Suprapubic skin (tissue), 4 donors: ENCODE data around the gene WBP1L. TPM values are rescaled to one million over a fixed set of nuclear protein-coding genes. Genes with fewer than 3 reads are reported as not detected.

Source experiments
- DNase-seq, 2 donors: peaks; one replicate each; pipeline ENCODE4 v3.0.0-alpha.2; 2019; ENCODE audit warnings: low spot score in 2 of 2
- H3K27ac ChIP-seq: fragments of 200-600 bp; sonication (generic); one replicate; pipeline ENCODE4 v1.5.1; 2019
- H3K27me3 ChIP-seq: fragments of 200-600 bp; sonication (generic); one replicate; pipeline ENCODE4 v1.5.1; 2019
- H3K36me3 ChIP-seq: fragments of 200-600 bp; sonication (generic); one replicate; pipeline ENCODE4 v1.5.1; 2019
- H3K4me1 ChIP-seq: fragments of 200-600 bp; sonication (generic); one replicate; pipeline ENCODE4 v1.5.1; 2019
- H3K4me3 ChIP-seq: fragments of 200-600 bp; sonication (generic); one replicate; pipeline ENCODE4 v1.5.1; 2019; ENCODE audit warnings: mild to moderate bottlenecking
- H3K9me3 ChIP-seq: fragments of 200-600 bp; sonication (generic); one replicate; pipeline ENCODE4 v1.5.1; 2019
- EP300 ChIP-seq: sonication (generic); formaldehyde crosslinking; IDR thresholded peaks from one replicate; pipeline ENCODE4 v1.6.1; 2017; ENCODE audit warnings: antibody characterized with exemption
- POLR2A ChIP-seq, 2 donors: fragments of 450-650 bp; IDR thresholded peaks; one replicate each; pipeline ENCODE4 v1.6.1; 2017; ENCODE audit warnings: antibody characterized with exemption in 2 of 2, mild to moderate bottlenecking in 2 of 2, moderate library complexity in 2 of 2
- POLR2AphosphoS5 ChIP-seq, 3 donors: sonication (generic); formaldehyde crosslinking; IDR thresholded peaks; one replicate each; pipeline ENCODE4 v1.6.1; 2017; ENCODE audit warnings: antibody characterized with exemption in 3 of 3
- WGBS: methylation state at CpG from one replicate; pipeline ENCODE4 v1.1.5; 2018; 5-methylcytosine and 5-hydroxymethylcytosine counted together
- total RNA-seq, 4 donors: library from RNA; depleted of rRNA; stranded (reverse); fragments of >200 nt; gene quantifications; one replicate each; pipeline ENCODE4 v1.1.0, GENCODE V29; 2016
- TF ChIP-seq, protein P1 (sequence below), 2 donors: fragments of 200-600 bp in 1 of 2; fragments of 450-650 bp in 1 of 2; sonication (generic) in 1 of 2; IDR thresholded peaks; one replicate each; pipeline ENCODE4 v1.5.1; 2016 to 2019; ENCODE audit warnings: antibody characterized with exemption in 2 of 2, mild to moderate bottlenecking in 1 of 2, moderate library complexity in 1 of 2

Gene WBP1L
- total RNA-seq, 4 donors from 2014 or later, result 103 to 166 (median 125) TPM

DNA sequence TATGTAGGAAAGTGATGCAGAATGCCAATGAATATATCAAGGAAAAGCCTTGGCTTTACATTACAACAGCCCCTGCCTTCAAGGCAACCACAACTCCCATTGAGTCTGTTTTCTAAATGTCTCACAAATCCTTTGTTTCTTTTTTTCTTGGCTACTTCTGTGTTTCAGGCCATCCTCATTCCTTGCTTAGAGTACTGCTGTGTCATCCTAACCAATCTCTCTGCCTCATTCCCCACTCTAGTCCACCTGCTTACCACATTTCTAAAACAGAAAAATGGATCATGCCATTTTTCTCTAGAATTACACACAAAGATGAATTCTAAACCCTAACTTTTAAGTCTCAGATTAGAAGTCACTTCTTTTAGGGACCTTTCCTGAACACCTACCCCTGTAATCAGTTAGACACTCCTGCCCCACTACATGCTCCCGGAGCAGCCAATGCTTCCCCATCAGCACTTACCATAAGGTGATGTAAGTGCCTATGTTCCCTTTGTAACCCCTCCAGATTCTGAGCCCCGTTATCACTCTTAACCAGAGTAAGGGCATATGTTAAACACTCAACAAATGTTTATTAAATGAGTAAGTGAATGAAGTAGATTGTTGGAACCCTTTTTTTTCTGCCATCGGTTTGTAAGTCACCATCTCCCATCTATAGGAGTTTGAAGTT lies 113.1 kb downstream of the WBP1L start:
- TF ChIP-seq POLR2AphosphoS5 (IDR thresholded peaks at IDR 0.05) (no peak), EP300 (no peak), POLR2A (IDR thresholded peaks at IDR 0.05) (no peak)
- TF ChIP-seq, protein P1, sequence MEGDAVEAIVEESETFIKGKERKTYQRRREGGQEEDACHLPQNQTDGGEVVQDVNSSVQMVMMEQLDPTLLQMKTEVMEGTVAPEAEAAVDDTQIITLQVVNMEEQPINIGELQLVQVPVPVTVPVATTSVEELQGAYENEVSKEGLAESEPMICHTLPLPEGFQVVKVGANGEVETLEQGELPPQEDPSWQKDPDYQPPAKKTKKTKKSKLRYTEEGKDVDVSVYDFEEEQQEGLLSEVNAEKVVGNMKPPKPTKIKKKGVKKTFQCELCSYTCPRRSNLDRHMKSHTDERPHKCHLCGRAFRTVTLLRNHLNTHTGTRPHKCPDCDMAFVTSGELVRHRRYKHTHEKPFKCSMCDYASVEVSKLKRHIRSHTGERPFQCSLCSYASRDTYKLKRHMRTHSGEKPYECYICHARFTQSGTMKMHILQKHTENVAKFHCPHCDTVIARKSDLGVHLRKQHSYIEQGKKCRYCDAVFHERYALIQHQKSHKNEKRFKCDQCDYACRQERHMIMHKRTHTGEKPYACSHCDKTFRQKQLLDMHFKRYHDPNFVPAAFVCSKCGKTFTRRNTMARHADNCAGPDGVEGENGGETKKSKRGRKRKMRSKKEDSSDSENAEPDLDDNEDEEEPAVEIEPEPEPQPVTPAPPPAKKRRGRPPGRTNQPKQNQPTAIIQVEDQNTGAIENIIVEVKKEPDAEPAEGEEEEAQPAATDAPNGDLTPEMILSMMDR (IDR thresholded peaks at IDR 0.05), result no peak
- no peak overlapping the region for H3K27ac ChIP-seq
- no peak overlapping the region for H3K4me3 ChIP-seq
- no peaks in the 10 kb centered on the region for H3K9me3 ChIP-seq
- WGBS, result 82% methylated on average over 3 of the region's 3 CpGs
- no peaks in the 10 kb centered on the region for H3K27me3 ChIP-seq
- peaks cover 19% of the 10 kb centered on the region for H3K4me1 ChIP-seq
- DNase-seq, result no peak
- peaks cover 13% of the 10 kb centered on the region for H3K36me3 ChIP-seq

DNA sequence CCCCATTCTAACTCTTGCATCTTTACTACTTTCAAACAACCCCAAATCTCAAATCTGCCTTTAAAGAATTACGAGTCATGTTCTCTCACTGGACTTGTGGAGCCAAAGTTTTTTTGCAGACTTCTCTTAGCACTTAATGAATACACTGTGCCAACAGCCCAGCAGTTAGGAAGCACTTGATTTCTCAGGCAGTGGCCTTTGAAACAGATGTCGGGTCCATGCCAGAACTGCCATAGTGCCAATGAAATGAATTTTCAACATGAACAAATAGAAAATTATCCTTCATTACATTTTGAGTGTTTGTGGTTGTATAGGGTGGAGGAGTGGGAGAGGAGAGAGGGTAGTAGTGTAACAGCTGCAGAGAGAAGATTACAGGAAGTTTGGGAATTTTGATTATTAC lies 116.2 kb downstream of the WBP1L start:
- no peak overlapping the region for H3K27ac ChIP-seq
- H3K4me1 ChIP-seq, result peaks cover 12% of the 10 kb centered on the region
- 70% methylated on average over 2 of the region's 2 CpGs for WGBS
- TF ChIP-seq POLR2A (IDR thresholded peaks at IDR 0.05) (no peak), POLR2AphosphoS5 (IDR thresholded peaks at IDR 0.05) (no peak), EP300 (no peak)
- TF ChIP-seq, protein P1 (IDR thresholded peaks at IDR 0.05), result no peak
- peaks cover 31% of the 10 kb centered on the region for H3K36me3 ChIP-seq
- no peak overlapping the region for H3K4me3 ChIP-seq
- no peaks in the 10 kb centered on the region for H3K27me3 ChIP-seq
- DNase-seq, result no peak
- no peaks in the 10 kb centered on the region for H3K9me3 ChIP-seq

DNA sequence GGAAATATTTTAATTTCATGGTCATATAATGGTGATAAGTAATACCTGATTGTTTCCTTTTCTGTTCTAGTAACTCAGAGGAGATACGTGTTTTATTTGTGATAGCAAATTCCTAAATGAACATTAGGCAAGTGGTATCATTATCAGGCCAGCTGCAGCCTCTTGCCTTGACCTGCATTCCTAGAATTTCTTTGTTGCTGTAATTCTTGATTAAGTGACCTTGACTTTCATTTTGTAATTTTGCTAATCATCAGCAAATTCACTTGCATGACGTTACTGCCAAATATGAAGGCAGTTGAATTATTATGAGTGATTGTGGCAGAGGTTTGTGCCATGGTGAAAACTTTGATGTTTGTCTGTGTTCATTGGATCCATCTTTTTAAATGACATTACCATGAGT lies 119.9 kb downstream of the WBP1L start:
- TF ChIP-seq EP300 (no peak), POLR2AphosphoS5 (IDR thresholded peaks at IDR 0.05) (no peak), POLR2A (IDR thresholded peaks at IDR 0.05) (no peak)
- TF ChIP-seq, protein P1 (IDR thresholded peaks at IDR 0.05), result no peak
- H3K4me1 ChIP-seq, result no peaks in the 10 kb centered on the region
- WGBS, result 88% methylated on average over 2 of the region's 2 CpGs
- H3K9me3 ChIP-seq, result no peaks in the 10 kb centered on the region
- H3K4me3 ChIP-seq, result no peak overlapping the region
- no peaks in the 10 kb centered on the region for H3K27me3 ChIP-seq
- peaks cover 36% of the 10 kb centered on the region for H3K36me3 ChIP-seq
- no peak overlapping the region for H3K27ac ChIP-seq
- DNase-seq, result no peak

DNA sequence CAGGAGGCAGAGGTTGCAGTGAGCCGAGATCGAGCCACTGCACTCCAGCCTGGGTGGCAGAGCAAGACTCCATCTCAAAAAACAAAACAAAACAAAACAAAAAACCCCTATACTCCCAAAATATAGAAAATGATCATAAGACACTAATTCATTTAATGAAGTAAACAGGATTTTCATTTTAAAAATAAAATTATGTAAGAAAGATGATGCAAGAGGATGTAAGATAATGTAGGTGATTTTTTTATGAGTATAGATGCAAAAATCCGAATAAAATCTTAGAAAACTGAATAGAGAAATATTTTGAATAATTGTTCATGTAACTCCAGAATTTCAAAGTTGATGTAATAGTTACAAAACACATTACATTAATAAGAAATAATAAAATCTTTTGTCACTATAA lies 121.9 kb downstream of the WBP1L start:
- TF ChIP-seq, protein P1 (IDR thresholded peaks at IDR 0.05), result no peak
- no peak for TF ChIP-seq POLR2A (IDR thresholded peaks at IDR 0.05)
- no peak for TF ChIP-seq EP300
- WGBS, result 91% methylated on average over 3 of the region's 3 CpGs
- DNase-seq, result no peak

More for the DNA sequence above, 121.9 kb downstream of the WBP1L start:
- Histone ChIP-seq H3K27ac (no peak overlapping the region), H3K4me3 (no peak overlapping the region), H3K36me3 (peaks cover 31% of the 10 kb centered on the region), H3K4me1 (peaks cover 14% of the 10 kb centered on the region), H3K9me3 (no peaks in the 10 kb centered on the region), H3K27me3 (no peaks in the 10 kb centered on the region)

Other genes with a start within 250 kb of the WBP1L start
- gene ACTR1A, start 241.2 kb upstream of the WBP1L start, total RNA-seq, result 100 to 1,000 TPM in 3 of 4 donors, 10 to 100 TPM in 1; 71.5 to 108 (median 105) TPM
- gene SUFU, start 240.0 kb upstream of the WBP1L start, total RNA-seq, result 10 to 100 TPM; 15.3 to 22.7 (median 18.9) TPM
- gene TRIM8, start 99.5 kb upstream of the WBP1L start, total RNA-seq, result 100 to 1,000 TPM in 2 of 4 donors, 10 to 100 TPM in 2; 73.1 to 113 (median 96.1) TPM
- 1 to 10 TPM; 3.4 to 6.0 (median 3.8) TPM for gene ARL3, start 29.6 kb upstream of the WBP1L start, total RNA-seq
- gene SFXN2, start 29.3 kb upstream of the WBP1L start, total RNA-seq, result 1 to 10 TPM; 1.9 to 5.6 (median 3.1) TPM
- gene CYP17A1, start 93.5 kb downstream of the WBP1L start, total RNA-seq, result not detected
- gene BORCS7, start 110.3 kb downstream of the WBP1L start, total RNA-seq, result 10 to 100 TPM; 20.7 to 27.2 (median 25.4) TPM
- 1 to 10 TPM; 1.4 to 4.7 (median 3.6) TPM for gene AS3MT, start 125.5 kb downstream of the WBP1L start, total RNA-seq
- 10 to 100 TPM in 3 of 4 donors, 1 to 10 TPM in 1; 8.7 to 16.9 (median 12.9) TPM for gene CNNM2, start 174.3 kb downstream of the WBP1L start, total RNA-seq